RWPE2 (cell line): Measurements from ENCODE around the gene PPP2CA.
A peak's percentile ranks its signal among the peaks of the same experiment; 100 is the strongest.

ENCODE experiments used
- ATAC-seq: fragments of 200-7000 bp; cut with Tn5 transposase; 3 replicates; pipeline ENCODE4 v1.9.1; 2021; ENCODE audit warnings: low read depth
- DNase-seq: peaks from one replicate; pipeline ENCODE4 v3.0.0-alpha.2; 2020; ENCODE audit warnings: low spot score
- H3K27ac ChIP-seq: fragments of 450-650 bp; 2 replicates; pipeline ENCODE4 v1.5.1; 2017; ENCODE audit warnings: mild to moderate bottlenecking; ENCODE audit not compliant: poor library complexity, severe bottlenecking
- H3K27me3 ChIP-seq: fragments of 250-450 bp; sonication (Bioruptor Pico); 2 replicates; pipeline ENCODE4 v1.5.1; 2021; ENCODE audit warnings: mild to moderate bottlenecking, moderate library complexity; ENCODE audit not compliant: insufficient read depth, poor library complexity, severe bottlenecking
- H3K36me3 ChIP-seq: fragments of 250-450 bp; sonication (Bioruptor Pico); 2 replicates; pipeline ENCODE4 v1.5.1; 2020; ENCODE audit warnings: low read depth, mild to moderate bottlenecking, moderate library complexity
- H3K4me1 ChIP-seq: fragments of 250-450 bp; sonication (Bioruptor Pico); 2 replicates; pipeline ENCODE4 v1.5.1; 2021; ENCODE audit warnings: mild to moderate bottlenecking, moderate library complexity; ENCODE audit not compliant: insufficient read depth, poor library complexity, severe bottlenecking
- H3K4me3 ChIP-seq: fragments of 250-450 bp; sonication (Bioruptor Pico); 2 replicates; pipeline ENCODE4 v1.5.1; 2021; ENCODE audit warnings: mild to moderate bottlenecking, moderate library complexity; ENCODE audit not compliant: severe bottlenecking
- H3K9me3 ChIP-seq: fragments of 250-450 bp; sonication (Bioruptor Pico); 2 replicates; pipeline ENCODE4 v1.5.1; 2021; ENCODE audit warnings: mild to moderate bottlenecking, moderate library complexity; ENCODE audit not compliant: severe bottlenecking
- TF ChIP-seq, protein P1 (sequence below): fragments of 450-650 bp; IDR thresholded peaks from one replicate; pipeline ENCODE4 v1.5.1; 2017; ENCODE audit warnings: mild to moderate bottlenecking, moderate library complexity; ENCODE audit not compliant: poor library complexity, severe bottlenecking

PPP2CA gene

DNA sequence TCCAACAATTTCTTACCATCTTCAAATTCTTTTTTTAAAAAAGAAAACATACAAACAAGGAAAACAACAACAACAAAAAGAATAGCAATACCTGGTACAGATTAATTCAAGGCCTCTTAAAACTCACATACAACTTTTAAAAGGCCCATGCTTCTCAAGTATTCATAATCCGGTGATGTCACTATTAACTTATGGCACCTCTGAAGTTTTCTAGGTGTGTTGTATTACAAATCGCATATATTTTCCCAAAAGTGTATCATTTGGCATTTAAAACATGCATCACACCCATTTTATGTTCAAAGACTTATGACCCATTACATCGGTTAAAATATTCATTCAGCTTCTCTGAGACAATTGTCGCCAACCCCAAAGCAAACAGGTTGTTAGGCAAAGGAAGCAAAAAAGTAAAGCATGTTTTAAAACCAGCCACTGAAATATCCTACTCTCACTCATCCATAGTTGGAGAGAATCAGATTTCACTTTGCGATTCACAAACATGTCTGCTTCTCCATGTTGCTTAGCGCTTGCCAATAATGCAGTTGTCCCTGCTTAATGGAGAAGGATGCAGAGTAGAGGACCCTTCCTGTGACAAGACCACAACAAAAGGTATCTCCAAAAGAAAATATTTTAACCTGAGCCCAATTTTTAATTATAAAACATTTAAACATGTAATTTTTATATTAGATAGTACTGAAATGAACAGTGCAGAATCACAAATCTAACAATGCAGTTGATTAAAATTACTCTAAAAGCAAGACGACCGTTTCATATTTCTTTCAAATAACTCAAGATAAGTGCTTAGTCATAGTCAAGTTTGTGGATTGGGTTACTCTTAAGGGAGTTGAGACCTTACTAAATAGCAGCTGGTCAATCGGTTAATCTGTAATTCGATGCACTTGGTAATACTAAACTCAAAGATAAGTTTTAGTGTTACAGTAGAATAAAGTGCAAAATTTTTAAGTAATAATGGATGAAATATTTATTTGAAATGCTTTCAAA is 50.7 kb downstream of the PPP2CA start:
- Histone ChIP-seq H3K27me3 (no peaks in the 10 kb centered on the region), H3K27ac (peak overlapping the region; percentile 90), H3K36me3 (peaks cover 37% of the 10 kb centered on the region), H3K4me1 (peaks cover 16% of the 10 kb centered on the region), H3K4me3 (peak overlapping the region; percentile 75), H3K9me3 (no peaks in the 10 kb centered on the region)
- DNase-seq: no peak
- TF ChIP-seq, protein P1, sequence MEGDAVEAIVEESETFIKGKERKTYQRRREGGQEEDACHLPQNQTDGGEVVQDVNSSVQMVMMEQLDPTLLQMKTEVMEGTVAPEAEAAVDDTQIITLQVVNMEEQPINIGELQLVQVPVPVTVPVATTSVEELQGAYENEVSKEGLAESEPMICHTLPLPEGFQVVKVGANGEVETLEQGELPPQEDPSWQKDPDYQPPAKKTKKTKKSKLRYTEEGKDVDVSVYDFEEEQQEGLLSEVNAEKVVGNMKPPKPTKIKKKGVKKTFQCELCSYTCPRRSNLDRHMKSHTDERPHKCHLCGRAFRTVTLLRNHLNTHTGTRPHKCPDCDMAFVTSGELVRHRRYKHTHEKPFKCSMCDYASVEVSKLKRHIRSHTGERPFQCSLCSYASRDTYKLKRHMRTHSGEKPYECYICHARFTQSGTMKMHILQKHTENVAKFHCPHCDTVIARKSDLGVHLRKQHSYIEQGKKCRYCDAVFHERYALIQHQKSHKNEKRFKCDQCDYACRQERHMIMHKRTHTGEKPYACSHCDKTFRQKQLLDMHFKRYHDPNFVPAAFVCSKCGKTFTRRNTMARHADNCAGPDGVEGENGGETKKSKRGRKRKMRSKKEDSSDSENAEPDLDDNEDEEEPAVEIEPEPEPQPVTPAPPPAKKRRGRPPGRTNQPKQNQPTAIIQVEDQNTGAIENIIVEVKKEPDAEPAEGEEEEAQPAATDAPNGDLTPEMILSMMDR: no peak
- peak; percentile 13; the same call in 1 of the 3 replicates for ATAC-seq

DNA sequence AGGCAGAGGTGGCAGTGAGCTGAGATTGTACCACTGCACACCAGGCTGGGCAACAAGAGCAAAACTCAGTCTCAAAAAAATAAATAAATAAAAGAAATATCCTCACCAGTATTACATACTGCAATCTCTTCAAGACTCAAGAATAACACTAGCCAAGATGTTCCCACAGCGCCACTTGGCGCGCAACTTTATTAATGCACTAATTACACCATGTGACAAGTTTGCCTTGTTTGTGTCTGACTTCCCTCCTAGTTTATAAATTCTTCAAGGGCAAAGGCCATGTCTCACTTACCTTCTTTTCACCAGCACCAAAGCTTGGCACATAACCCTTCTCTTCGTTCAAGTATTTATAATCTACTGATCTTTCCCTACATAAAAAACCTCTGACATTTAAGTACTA is 53.9 kb downstream of the PPP2CA start:
- no peaks in the 10 kb centered on the region for H3K9me3 ChIP-seq
- ATAC-seq (no peak), DNase-seq (no peak)
- H3K36me3 ChIP-seq: peaks cover 68% of the 10 kb centered on the region
- TF ChIP-seq, protein P1: no peak
- H3K27ac ChIP-seq: no peak overlapping the region
- no peak overlapping the region for H3K4me3 ChIP-seq
- H3K4me1 ChIP-seq: peaks cover 11% of the 10 kb centered on the region
- H3K27me3 ChIP-seq: no peaks in the 10 kb centered on the region

DNA sequence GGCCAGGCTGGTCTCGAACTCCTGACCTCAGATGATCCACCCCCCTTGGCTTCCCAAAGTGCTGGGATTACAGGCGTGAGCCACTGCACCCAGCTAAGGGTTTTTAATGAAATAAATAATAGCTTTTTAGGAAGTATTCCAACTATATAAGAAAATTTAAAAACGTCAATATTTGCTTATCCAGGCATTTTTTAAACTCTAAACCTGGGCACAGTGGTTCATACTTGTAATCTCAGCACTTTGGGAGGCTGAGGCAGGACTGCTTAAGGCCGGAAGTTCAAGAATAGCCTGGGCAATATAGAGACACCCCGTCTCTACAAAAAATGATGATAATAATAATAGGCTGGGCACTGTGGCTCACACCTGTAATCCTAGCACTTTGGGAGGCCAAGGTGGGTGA is 63.3 kb downstream of the PPP2CA start:
- Histone ChIP-seq H3K27me3 (no peaks in the 10 kb centered on the region), H3K4me1 (no peaks in the 10 kb centered on the region), H3K9me3 (peaks cover 9% of the 10 kb centered on the region), H3K4me3 (no peak overlapping the region), H3K27ac (no peak overlapping the region), H3K36me3 (peaks cover 88% of the 10 kb centered on the region)
- TF ChIP-seq, protein P1: no peak
- ATAC-seq: no peak
- no peak for DNase-seq

DNA sequence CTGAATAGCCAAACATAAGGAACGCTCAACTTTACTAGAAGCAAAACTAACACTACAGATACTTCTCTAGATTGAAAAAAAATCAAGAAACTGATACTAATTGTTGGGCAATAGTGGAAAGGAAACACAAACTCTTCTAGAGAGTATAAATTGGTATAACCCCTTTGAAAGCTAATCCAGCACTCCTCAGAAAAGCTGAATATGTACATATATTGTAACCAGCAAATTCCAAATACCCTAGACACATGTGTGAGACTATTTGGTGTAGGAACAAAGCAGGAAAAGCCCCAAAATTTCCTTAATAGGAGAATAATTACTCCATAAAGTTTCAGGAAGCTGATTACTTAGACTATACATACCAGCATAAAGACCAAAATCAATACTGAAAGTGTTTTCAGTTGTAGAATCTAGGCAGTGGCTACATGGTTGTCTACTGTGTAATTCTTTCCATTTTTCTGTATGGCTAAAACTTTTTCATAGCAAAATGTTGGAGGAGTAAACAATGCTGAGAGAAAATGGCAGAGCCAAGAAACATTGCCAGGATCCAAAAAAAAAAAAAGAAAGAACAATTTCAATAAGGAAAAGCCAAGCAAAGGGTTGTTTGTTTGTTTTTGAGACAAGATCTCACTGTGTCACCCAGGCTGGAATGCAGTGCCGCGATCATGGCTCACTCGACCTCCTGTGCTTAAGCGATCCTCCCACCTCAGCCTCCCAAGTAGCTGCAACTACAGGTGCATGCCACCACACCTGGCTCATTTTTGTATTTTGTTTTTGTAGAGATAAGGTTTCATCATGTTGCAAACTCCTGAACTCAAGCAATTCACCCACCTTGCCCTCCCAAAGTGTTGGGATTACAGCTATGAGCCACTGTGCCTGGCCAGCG is 64.1 kb downstream of the PPP2CA start:
- TF ChIP-seq, protein P1: no peak
- H3K27ac ChIP-seq: no peak overlapping the region
- ATAC-seq: no peak
- H3K4me3 ChIP-seq: no peak overlapping the region
- no peak for DNase-seq
- peaks cover 88% of the 10 kb centered on the region for H3K36me3 ChIP-seq
- H3K27me3 ChIP-seq: no peaks in the 10 kb centered on the region
- H3K4me1 ChIP-seq: no peaks in the 10 kb centered on the region
- peaks cover 9% of the 10 kb centered on the region for H3K9me3 ChIP-seq
